ENCODE measurements around the gene CDH13.

Gene CDH13

GRCh38 chr16:83328936-83329335 lies 702.2 kb downstream of the CDH13 start:
- ChIA-PET POLR2A (no interaction called here), CTCF (interaction anchor here (1.5 kb wide), 1 partner anchor 11 kb away, joined by 4 read pairs; no protein-coding TSS in a partner anchor)
- no peak for TF ChIP-seq CTCF (IDR thresholded peaks at IDR 0.05; ENCODE audit: control extremely low read depth, extremely low read depth, low read depth, missing control alignments)
- no peak for DNase-seq (ENCODE audit: extremely low spot score)

- CTCF ChIA-PET, result interaction anchor here (1.5 kb wide), 1 partner anchor 10 kb away, joined by 4 read pairs; no protein-coding TSS in a partner anchor
- TF ChIP-seq CTCF (IDR thresholded peaks at IDR 0.05; ENCODE audit: control extremely low read depth, extremely low read depth, low read depth, missing control alignments), result no peak
- POLR2A ChIA-PET, result no interaction called here
- no peak for DNase-seq (ENCODE audit: extremely low spot score)
Measured at GRCh38 chr16:83329441-83329840, 702.7 kb downstream of the CDH13 start.

- no peak for TF ChIP-seq CTCF (IDR thresholded peaks at IDR 0.05; ENCODE audit: control extremely low read depth, extremely low read depth, low read depth, missing control alignments)
- no peak for DNase-seq (ENCODE audit: extremely low spot score)
- CTCF ChIA-PET, result no interaction called here
- POLR2A ChIA-PET, result no interaction called here
Measured at GRCh38 chr16:83330251-83330650, 703.5 kb downstream of the CDH13 start.

- CTCF ChIA-PET, result no interaction called here
- DNase-seq (ENCODE audit: extremely low spot score), result no peak
- POLR2A ChIA-PET, result no interaction called here
- TF ChIP-seq CTCF (IDR thresholded peaks at IDR 0.05; ENCODE audit: control extremely low read depth, extremely low read depth, low read depth, missing control alignments), result no peak
Measured at GRCh38 chr16:83335076-83335475, 708.3 kb downstream of the CDH13 start.

GRCh38 chr16:83336603-83337002 lies 709.8 kb downstream of the CDH13 start:
- DNase-seq (ENCODE audit: extremely low spot score), result no peak
- POLR2A ChIA-PET, result no interaction called here
- TF ChIP-seq CTCF (IDR thresholded peaks at IDR 0.05; ENCODE audit: control extremely low read depth, extremely low read depth, low read depth, missing control alignments), result no peak
- CTCF ChIA-PET, result interaction anchor here (2.0 kb wide), 1 partner anchor 12 kb away, joined by 5 read pairs; no protein-coding TSS in a partner anchor

- POLR2A ChIA-PET, result no interaction called here
- CTCF ChIA-PET, result interaction anchor here (1.6 to 2.0 kb wide), 2 partner anchors 10 to 18 kb away, joined by 4 to 5 read pairs; no protein-coding TSS in a partner anchor
- TF ChIP-seq CTCF (IDR thresholded peaks at IDR 0.05; ENCODE audit: control extremely low read depth, extremely low read depth, low read depth, missing control alignments), result no peak
- no peak for DNase-seq (ENCODE audit: extremely low spot score)
Measured at GRCh38 chr16:83338138-83338537, 711.4 kb downstream of the CDH13 start.

- CTCF ChIA-PET, result interaction anchor here (1.8 kb wide), 1 partner anchor 10 kb away, joined by 4 read pairs; no protein-coding TSS in a partner anchor
- DNase-seq (ENCODE audit: extremely low spot score), result no peak
- POLR2A ChIA-PET, result no interaction called here
- no peak for TF ChIP-seq CTCF (IDR thresholded peaks at IDR 0.05; ENCODE audit: control extremely low read depth, extremely low read depth, low read depth, missing control alignments)
Measured at GRCh38 chr16:83338941-83339340, 712.2 kb downstream of the CDH13 start.

All from GM10248 (cell line).